Measurements from ENCODE around the gene TMEM69.

TMEM69 gene

DNA sequence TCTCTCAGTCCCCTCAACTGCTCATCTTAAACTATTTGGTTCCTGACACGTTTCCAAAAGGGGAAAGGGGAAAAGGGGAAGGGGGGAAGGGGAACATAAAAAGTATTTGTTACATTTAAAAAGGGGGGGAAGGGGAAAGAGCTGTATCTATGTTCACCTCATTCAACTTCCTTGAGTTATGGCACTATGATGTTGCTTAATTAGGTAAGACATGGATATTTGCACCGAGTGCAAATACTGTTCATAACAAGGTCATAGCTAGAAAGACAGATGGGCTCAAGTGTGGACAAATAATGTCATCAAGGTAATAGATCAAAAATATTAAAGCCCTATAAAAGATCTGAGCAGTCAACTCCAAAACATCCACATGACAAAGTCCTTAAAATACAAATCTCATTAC is 27.6 kb upstream of the TMEM69 start:
- Histone ChIP-seq H3K4me3 (ENCODE audit: low read depth, low read length) (no peak overlapping the region), H3K36me3 (peaks cover 13% of the 10 kb centered on the region), H3K4me1 (no peaks in the 10 kb centered on the region), H3K27me3 (no peaks in the 10 kb centered on the region), H3K9me3 (no peaks in the 10 kb centered on the region)
- TF ChIP-seq CTCF (IDR thresholded peaks at IDR 0.05; ENCODE audit: low read depth, low read length): no peak
- no peak for DNase-seq

- no peak for DNase-seq
- no peak overlapping the region for H3K4me3 ChIP-seq (ENCODE audit: low read depth, low read length)
- no peak for TF ChIP-seq CTCF (IDR thresholded peaks at IDR 0.05; ENCODE audit: low read depth, low read length)
- H3K36me3 ChIP-seq: no peaks in the 10 kb centered on the region
- no peaks in the 10 kb centered on the region for H3K9me3 ChIP-seq
- H3K27me3 ChIP-seq: no peaks in the 10 kb centered on the region
- H3K4me1 ChIP-seq: no peaks in the 10 kb centered on the region
Measured at GRCh38 chr1:45666836-45667235, 21.1 kb upstream of the TMEM69 start.

DNA sequence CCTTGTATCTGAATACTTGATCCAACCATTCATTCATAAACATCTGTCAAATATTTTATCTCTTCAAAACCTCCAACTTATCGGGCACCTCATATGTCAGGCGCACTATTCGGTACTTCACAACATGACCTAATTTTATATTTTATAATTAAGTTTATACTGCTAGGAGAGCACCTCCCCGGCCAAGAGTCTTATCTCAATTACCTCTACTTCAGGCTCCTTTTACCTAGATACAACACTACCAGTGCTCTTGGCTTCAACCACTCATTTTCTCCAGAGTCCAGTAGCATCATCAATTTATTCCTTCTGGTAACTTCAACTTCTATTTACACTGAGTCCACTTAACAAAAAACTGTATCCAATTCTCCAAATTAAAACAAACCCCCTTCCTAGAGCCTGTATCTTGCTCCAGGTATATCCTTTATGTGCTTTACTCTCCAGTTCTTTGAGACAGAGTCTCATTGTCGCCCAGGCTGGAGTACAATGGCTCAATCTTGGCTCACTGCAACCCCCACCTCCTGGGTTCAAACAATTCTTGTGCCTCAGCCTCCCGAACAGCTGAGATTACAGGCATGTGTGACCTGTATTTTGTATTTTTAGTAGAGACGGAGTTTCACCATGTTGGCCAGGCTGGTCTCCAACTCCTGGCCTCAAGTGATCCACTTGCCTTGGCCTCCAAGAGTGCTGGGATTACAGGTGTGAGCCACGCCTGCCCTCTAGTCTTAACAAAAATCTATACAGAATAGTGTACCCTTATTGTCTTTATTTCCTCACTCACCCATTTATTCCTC is 20.5 kb upstream of the TMEM69 start:
- no peak for TF ChIP-seq CTCF (IDR thresholded peaks at IDR 0.05; ENCODE audit: low read depth, low read length)
- Histone ChIP-seq H3K9me3 (no peaks in the 10 kb centered on the region), H3K4me1 (no peaks in the 10 kb centered on the region), H3K4me3 (ENCODE audit: low read depth, low read length) (no peak overlapping the region), H3K36me3 (no peaks in the 10 kb centered on the region), H3K27me3 (no peaks in the 10 kb centered on the region)
- DNase-seq: no peak

- DNase-seq: no peak
- no peak for TF ChIP-seq CTCF (IDR thresholded peaks at IDR 0.05; ENCODE audit: low read depth, low read length)
- Histone ChIP-seq H3K36me3 (no peaks in the 10 kb centered on the region), H3K4me1 (no peaks in the 10 kb centered on the region), H3K4me3 (ENCODE audit: low read depth, low read length) (no peak overlapping the region), H3K9me3 (no peaks in the 10 kb centered on the region), H3K27me3 (no peaks in the 10 kb centered on the region)
Measured at GRCh38 chr1:45668526-45668925, 19.5 kb upstream of the TMEM69 start.

DNA sequence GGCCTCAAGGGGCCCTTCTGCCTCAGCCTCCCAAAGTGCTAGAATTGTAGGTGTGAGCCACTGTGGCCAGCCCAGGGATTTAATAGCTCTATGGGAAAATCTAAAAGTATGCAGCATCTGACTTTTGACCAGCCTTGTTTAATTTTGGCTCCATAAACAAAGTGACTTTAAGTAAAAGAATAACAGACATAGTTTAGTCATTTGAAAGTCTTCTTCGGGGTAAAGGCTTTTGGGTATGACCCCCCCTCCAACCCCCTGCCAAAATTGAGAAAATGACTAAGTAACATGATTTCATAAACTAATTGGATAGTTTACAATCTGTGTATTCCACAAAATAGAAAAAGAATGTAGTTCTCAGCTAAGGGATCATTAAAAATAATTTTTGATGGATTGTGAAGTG is 18.6 kb upstream of the TMEM69 start:
- no peak for TF ChIP-seq CTCF (IDR thresholded peaks at IDR 0.05; ENCODE audit: low read depth, low read length)
- no peaks in the 10 kb centered on the region for H3K27me3 ChIP-seq
- no peaks in the 10 kb centered on the region for H3K9me3 ChIP-seq
- no peak overlapping the region for H3K4me3 ChIP-seq (ENCODE audit: low read depth, low read length)
- no peaks in the 10 kb centered on the region for H3K36me3 ChIP-seq
- DNase-seq: no peak
- no peaks in the 10 kb centered on the region for H3K4me1 ChIP-seq

DNA sequence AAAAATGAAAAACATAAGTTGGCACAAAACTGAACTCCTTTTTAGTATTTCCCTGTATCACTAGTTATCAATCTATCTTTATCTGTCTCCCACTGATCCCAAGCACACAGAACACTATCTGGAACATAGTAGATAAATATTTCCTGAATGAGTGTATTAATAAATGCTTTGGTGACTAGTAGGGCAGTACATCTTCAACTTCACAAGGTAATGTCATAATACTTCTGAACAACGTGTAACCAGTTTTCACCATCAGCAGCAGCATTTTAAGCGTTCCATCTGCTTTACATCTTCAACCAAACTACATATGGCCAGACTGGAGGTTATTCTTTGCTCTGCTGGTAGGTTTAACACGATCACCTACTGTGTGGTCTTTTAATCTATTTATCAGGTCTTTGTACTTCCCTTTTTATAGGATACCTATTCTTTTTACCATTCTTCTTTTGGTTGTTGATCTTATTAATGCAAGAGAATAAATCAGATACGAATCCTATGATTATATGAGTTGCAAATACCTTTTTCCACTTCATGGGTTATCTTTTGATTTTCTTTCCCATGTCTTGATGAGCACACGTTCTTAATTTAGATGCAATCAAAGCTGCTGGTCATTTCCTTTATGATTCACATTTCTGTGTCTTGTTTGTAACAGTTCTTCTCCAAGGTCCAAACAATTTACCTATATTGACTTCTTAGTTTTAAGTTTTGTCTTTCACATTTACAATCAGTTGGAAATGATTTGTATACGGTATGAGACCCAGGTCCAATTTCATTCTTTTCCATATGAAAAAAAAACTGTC is 17.9 kb upstream of the TMEM69 start:
- no peaks in the 10 kb centered on the region for H3K4me1 ChIP-seq
- no peak for TF ChIP-seq CTCF (IDR thresholded peaks at IDR 0.05; ENCODE audit: low read depth, low read length)
- DNase-seq: no peak
- H3K27me3 ChIP-seq: no peaks in the 10 kb centered on the region
- no peak overlapping the region for H3K4me3 ChIP-seq (ENCODE audit: low read depth, low read length)
- no peaks in the 10 kb centered on the region for H3K36me3 ChIP-seq
- no peaks in the 10 kb centered on the region for H3K9me3 ChIP-seq

Data from BE2C (cell line).